PFSK-1 (cell line): ENCODE results near the gene USP7.

ENCODE experiments used
- FOXP2 ChIP-seq: optimal IDR thresholded peaks from 2 replicates; pipeline ENCODE3; 2011; ENCODE audit warnings: borderline replicate concordance, control low read depth, inconsistent platforms; ENCODE audit not compliant: insufficient read depth; ENCODE audit errors: extremely low read length, extremely low read depth
- POLR2AphosphoS5 ChIP-seq: IDR thresholded peaks from 2 replicates; pipeline ENCODE4 v1.6.1; 2012; ENCODE audit warnings: low read depth, mild to moderate bottlenecking, control low read depth, low read length, moderate library complexity
- SIN3A ChIP-seq: IDR thresholded peaks from 2 replicates; pipeline ENCODE4 v1.6.1; 2012; ENCODE audit warnings: mild to moderate bottlenecking, low read length, moderate library complexity, borderline replicate concordance; ENCODE audit not compliant: insufficient read depth
- TAF1 ChIP-seq: IDR thresholded peaks from 2 replicates; pipeline ENCODE4 v1.6.1; 2012; ENCODE audit warnings: low read length, control low read depth, borderline replicate concordance; ENCODE audit not compliant: insufficient read depth
- TF ChIP-seq, protein P1 (sequence below), 2 experiments: IDR thresholded peaks; 2 replicates each; pipeline versions ENCODE4 v1.6.1 to v1.8.0; 2011 to 2012; ENCODE audit warnings: low read depth in 2 of 2, low read length in 2 of 2, control low read depth in 1 of 2, inconsistent platforms in 1 of 2, mild to moderate bottlenecking in 1 of 2, moderate library complexity in 1 of 2; ENCODE audit not compliant: insufficient read depth in 1 of 2

The USP7 gene

DNA sequence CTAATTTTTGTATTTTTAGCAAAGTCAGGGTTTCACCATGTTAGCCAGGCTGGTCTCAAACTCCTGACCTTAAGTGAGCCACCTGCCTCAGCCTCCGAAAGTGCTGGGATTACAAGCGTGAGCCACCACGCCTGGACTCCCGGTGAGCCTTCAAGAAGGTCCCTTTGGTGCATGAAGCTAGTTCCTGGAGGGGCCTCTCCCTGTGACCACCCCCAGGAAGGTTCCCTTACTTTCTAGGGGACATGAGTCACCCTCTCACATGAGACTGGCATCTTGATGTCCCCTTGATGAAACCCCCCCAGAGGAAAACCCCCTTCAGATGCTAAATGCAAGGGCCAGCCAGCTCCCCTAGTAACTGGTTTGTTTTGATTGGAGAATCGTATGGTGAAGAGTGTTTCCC is 107.7 kb downstream of the USP7 start:
- TF ChIP-seq FOXP2 (no peak), POLR2AphosphoS5 (no peak), SIN3A (no peak), TAF1 (no peak)
- TF ChIP-seq, protein P1, sequence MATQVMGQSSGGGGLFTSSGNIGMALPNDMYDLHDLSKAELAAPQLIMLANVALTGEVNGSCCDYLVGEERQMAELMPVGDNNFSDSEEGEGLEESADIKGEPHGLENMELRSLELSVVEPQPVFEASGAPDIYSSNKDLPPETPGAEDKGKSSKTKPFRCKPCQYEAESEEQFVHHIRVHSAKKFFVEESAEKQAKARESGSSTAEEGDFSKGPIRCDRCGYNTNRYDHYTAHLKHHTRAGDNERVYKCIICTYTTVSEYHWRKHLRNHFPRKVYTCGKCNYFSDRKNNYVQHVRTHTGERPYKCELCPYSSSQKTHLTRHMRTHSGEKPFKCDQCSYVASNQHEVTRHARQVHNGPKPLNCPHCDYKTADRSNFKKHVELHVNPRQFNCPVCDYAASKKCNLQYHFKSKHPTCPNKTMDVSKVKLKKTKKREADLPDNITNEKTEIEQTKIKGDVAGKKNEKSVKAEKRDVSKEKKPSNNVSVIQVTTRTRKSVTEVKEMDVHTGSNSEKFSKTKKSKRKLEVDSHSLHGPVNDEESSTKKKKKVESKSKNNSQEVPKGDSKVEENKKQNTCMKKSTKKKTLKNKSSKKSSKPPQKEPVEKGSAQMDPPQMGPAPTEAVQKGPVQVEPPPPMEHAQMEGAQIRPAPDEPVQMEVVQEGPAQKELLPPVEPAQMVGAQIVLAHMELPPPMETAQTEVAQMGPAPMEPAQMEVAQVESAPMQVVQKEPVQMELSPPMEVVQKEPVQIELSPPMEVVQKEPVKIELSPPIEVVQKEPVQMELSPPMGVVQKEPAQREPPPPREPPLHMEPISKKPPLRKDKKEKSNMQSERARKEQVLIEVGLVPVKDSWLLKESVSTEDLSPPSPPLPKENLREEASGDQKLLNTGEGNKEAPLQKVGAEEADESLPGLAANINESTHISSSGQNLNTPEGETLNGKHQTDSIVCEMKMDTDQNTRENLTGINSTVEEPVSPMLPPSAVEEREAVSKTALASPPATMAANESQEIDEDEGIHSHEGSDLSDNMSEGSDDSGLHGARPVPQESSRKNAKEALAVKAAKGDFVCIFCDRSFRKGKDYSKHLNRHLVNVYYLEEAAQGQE (IDR thresholded peaks at IDR 0.05; ENCODE audit: insufficient read depth in 1 of 2, low read depth in 2 of 2, low read length in 2 of 2), result no peak

DNA sequence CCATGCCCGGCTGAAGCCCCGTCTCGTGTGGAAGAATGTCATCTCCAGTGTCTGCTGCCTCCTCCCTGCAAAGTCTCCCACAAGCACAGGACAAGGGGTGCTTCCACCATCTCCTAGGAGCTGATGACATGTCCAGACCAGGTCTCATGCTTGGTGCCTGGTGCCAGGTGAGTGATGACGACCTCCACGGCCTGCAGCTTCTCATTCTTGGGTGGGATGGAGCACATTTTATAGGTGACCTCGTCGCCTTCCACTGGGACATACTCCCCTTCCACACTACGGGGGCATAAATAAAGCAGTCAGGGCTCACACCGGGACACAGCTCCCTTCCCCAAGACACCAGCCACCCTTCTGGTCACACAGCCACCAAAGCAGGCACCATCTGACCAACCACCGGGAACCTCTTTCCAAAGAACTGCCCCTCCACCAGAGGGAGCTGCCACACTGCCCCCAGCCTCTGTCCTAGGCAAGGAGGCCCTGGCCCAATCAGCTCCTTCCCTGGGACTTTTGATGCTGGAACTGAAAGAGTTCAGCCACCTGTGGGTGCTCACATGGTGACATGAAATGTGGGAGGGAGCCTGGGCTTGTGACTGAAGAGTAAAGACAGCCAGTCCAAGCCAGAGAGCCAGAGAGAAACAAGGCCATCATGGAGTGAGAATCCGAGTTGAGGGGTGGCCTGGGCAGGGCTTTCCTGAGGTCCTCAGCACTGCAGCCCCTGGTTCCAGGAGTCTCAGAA is 108.5 kb downstream of the USP7 start:
- TF ChIP-seq, protein P1 (IDR thresholded peaks at IDR 0.05; ENCODE audit: insufficient read depth in 1 of 2, low read depth in 2 of 2, low read length in 2 of 2), result no peak
- TF ChIP-seq FOXP2 (no peak), POLR2AphosphoS5 (no peak), SIN3A (no peak), TAF1 (no peak)

DNA sequence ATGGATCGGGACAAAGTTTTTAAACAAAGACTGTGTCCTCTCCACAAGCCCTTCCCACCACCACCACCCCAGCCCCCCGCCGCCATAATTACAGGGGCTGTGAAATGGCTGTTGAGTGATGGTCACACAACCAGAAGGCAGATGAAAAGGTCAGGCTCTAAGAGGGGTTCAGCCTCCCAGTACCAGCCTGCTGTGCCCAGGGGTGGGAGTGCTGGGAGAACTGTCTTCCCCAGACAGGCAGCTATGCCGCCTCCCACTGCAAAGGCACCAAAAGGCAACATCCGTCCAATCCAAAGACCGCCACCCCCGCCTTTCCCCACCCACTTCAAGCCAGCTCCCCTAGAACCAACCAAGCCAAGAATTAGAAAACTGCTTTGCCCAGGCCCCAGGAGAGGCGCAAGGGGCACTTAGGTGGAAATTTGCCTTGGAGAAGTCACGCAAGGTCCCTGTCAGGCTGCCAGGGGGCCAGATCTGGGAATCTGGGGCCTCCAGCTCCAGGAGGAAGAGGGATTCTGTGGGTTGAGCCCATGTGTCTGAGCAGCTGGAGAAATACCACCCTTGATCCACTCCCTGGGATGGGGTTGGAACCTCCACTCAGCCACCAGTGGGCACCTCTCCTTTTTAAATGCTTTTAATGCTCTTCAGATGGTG is 109.3 kb downstream of the USP7 start:
- TF ChIP-seq SIN3A (no peak), FOXP2 (no peak), TAF1 (no peak), POLR2AphosphoS5 (no peak)
- TF ChIP-seq, protein P1 (IDR thresholded peaks at IDR 0.05; ENCODE audit: insufficient read depth in 1 of 2, low read depth in 2 of 2, low read length in 2 of 2), result no peak

DNA sequence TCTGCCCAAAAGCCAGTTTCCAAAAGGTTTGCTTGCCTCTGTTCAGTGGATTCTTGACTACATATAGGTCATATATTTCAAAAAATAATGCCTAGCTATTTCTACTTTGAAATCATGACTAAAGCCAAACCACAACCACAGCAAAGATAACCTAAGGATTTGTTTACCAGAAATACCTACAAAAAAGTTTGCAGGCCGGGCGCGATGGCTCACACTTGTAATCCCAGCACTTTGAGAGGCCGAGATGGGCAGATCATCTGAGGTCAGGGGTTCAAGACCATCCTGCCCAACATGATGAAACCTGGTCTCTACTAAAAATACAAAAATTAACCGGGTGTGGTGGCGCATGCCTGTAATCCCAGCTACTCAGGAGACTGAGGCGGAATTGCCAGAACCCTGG is 110.1 kb downstream of the USP7 start:
- TF ChIP-seq, protein P1 (IDR thresholded peaks at IDR 0.05; ENCODE audit: insufficient read depth in 1 of 2, low read depth in 2 of 2, low read length in 2 of 2), result no peak
- TF ChIP-seq SIN3A, result no peak
- no peak for TF ChIP-seq FOXP2
- no peak for TF ChIP-seq POLR2AphosphoS5
- no peak for TF ChIP-seq TAF1

DNA sequence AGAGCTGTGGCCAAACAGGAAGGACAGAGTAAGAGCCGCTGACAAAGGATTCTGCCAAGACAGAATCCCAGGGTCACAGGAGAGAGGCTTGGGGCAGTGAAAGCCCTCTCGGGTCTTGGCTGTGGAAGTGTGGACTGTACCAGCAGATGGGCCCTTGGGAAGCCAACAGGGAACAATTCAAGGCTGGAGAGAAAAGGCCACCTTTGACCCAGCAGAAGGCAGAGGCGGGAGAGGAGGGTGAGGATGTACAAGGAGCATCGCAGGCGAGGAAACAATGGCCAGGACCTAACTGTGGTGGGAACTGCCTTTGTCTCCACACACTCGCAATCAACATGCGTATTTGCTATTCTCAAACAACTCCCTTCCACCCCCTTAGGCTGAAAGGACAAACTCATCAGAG is 110.6 kb downstream of the USP7 start:
- TF ChIP-seq, protein P1 (IDR thresholded peaks at IDR 0.05; ENCODE audit: insufficient read depth in 1 of 2, low read depth in 2 of 2, low read length in 2 of 2), result no peak
- TF ChIP-seq FOXP2, result no peak
- TF ChIP-seq SIN3A, result no peak
- TF ChIP-seq POLR2AphosphoS5, result no peak
- TF ChIP-seq TAF1, result no peak
